Muscle layer of colon (tissue), 2 donors: ENCODE results near the gene KRT81.

Experiments used
- H3K27ac ChIP-seq: one replicate; pipeline ENCODE4 v1.7.0; 2013; ENCODE audit warnings: low read depth, mild to moderate bottlenecking, low read length, moderate library complexity
- H3K27me3 ChIP-seq, 2 donors: one replicate each; pipeline ENCODE4 v1.7.0; 2013; ENCODE audit warnings: low read length in 2 of 2, mild to moderate bottlenecking in 2 of 2; ENCODE audit not compliant: insufficient read depth in 2 of 2, control insufficient read depth in 1 of 2
- H3K36me3 ChIP-seq: one replicate; pipeline ENCODE4 v1.7.0; 2013; ENCODE audit warnings: mild to moderate bottlenecking, low read length; ENCODE audit not compliant: insufficient read depth
- H3K4me1 ChIP-seq: one replicate; pipeline ENCODE4 v1.7.0; 2013; ENCODE audit warnings: mild to moderate bottlenecking, low read length; ENCODE audit not compliant: insufficient read depth
- H3K4me3 ChIP-seq, 2 donors: one replicate each; pipeline ENCODE4 v1.7.0; 2013; ENCODE audit warnings: low read length in 2 of 2, low read depth in 1 of 2, mild to moderate bottlenecking in 1 of 2, moderate library complexity in 1 of 2
- H3K9ac ChIP-seq: one replicate; pipeline ENCODE4 v1.7.0; 2013; ENCODE audit warnings: low read length
- H3K9me3 ChIP-seq: one replicate; pipeline ENCODE4 v1.7.0; 2013; ENCODE audit warnings: mild to moderate bottlenecking, low read length
- donor health status: abdominal sarcoma.
- donor health status: Adenocarcinoma of cecum.

The KRT81 gene

GRCh38 chr12:52291267-52291935, at the start of gene KRT81:
Gene KRT81, minus strand, starts transcription at chr12:52291534. Its CDS starts 69 bp downstream, at chr12:52291465.
- H3K9ac ChIP-seq: no peak within 1 kb of the TSS
- no peaks in the 10 kb centered on the region for H3K36me3 ChIP-seq
- no peak within 1 kb of the TSS for H3K27ac ChIP-seq
- H3K27me3 ChIP-seq: no peaks in the 10 kb centered on the region
- no peaks in the 10 kb centered on the region for H3K9me3 ChIP-seq
- no peak within 1 kb of the TSS for H3K4me3 ChIP-seq
- no peaks in the 10 kb centered on the region for H3K4me1 ChIP-seq

GRCh38 chr12:52338241-52338960, 47.1 kb upstream of the KRT81 start:
- Histone ChIP-seq H3K9me3 (peaks cover 8% of the 10 kb centered on the region), H3K4me1 (no peaks in the 10 kb centered on the region), H3K27ac (no peak overlapping the region), H3K9ac (no peak overlapping the region), H3K4me3 (no peak overlapping the region), H3K36me3 (no peaks in the 10 kb centered on the region), H3K27me3 (no peaks in the 10 kb centered on the region)

- Histone ChIP-seq H3K9me3 (peaks cover 4% of the 10 kb centered on the region), H3K27ac (no peak overlapping the region), H3K36me3 (no peaks in the 10 kb centered on the region), H3K4me1 (no peaks in the 10 kb centered on the region), H3K27me3 (no peaks in the 10 kb centered on the region), H3K4me3 (no peak overlapping the region), H3K9ac (no peak overlapping the region)
These were observed 45.7 kb upstream of the KRT81 start for GRCh38 chr12:52337054-52337453.

GRCh38 chr12:52336641-52337040, 45.3 kb upstream of the KRT81 start:
- Histone ChIP-seq H3K4me1 (no peaks in the 10 kb centered on the region), H3K27ac (no peak overlapping the region), H3K36me3 (no peaks in the 10 kb centered on the region), H3K4me3 (no peak overlapping the region), H3K27me3 (no peaks in the 10 kb centered on the region), H3K9me3 (peaks cover 4% of the 10 kb centered on the region), H3K9ac (no peak overlapping the region)

- no peaks in the 10 kb centered on the region for H3K36me3 ChIP-seq
- no peak overlapping the region for H3K9ac ChIP-seq
- H3K27ac ChIP-seq: no peak overlapping the region
- H3K27me3 ChIP-seq: no peaks in the 10 kb centered on the region
- H3K9me3 ChIP-seq: peaks cover 4% of the 10 kb centered on the region
- H3K4me1 ChIP-seq: no peaks in the 10 kb centered on the region
- no peak overlapping the region for H3K4me3 ChIP-seq
These were observed 44.4 kb upstream of the KRT81 start for GRCh38 chr12:52335598-52336262.

GRCh38 chr12:52334185-52334584, 42.9 kb upstream of the KRT81 start:
- H3K9me3 ChIP-seq: peaks cover 4% of the 10 kb centered on the region
- H3K4me3 ChIP-seq: no peak overlapping the region
- no peak overlapping the region for H3K27ac ChIP-seq
- H3K27me3 ChIP-seq: no peaks in the 10 kb centered on the region
- no peak overlapping the region for H3K9ac ChIP-seq
- no peaks in the 10 kb centered on the region for H3K4me1 ChIP-seq
- no peaks in the 10 kb centered on the region for H3K36me3 ChIP-seq

GRCh38 chr12:52333321-52333720, 42.0 kb upstream of the KRT81 start:
- no peaks in the 10 kb centered on the region for H3K36me3 ChIP-seq
- no peaks in the 10 kb centered on the region for H3K4me1 ChIP-seq
- H3K9me3 ChIP-seq: peaks cover 4% of the 10 kb centered on the region
- no peak overlapping the region for H3K27ac ChIP-seq
- H3K9ac ChIP-seq: no peak overlapping the region
- no peak overlapping the region for H3K4me3 ChIP-seq
- no peaks in the 10 kb centered on the region for H3K27me3 ChIP-seq

- no peak overlapping the region for H3K9ac ChIP-seq
- H3K4me1 ChIP-seq: no peaks in the 10 kb centered on the region
- no peaks in the 10 kb centered on the region for H3K36me3 ChIP-seq
- H3K27ac ChIP-seq: no peak overlapping the region
- peaks cover 4% of the 10 kb centered on the region for H3K9me3 ChIP-seq
- no peak overlapping the region for H3K4me3 ChIP-seq
- no peaks in the 10 kb centered on the region for H3K27me3 ChIP-seq
These were observed 41.0 kb upstream of the KRT81 start for GRCh38 chr12:52332381-52332780.

GRCh38 chr12:52331833-52332232, 40.5 kb upstream of the KRT81 start:
- Histone ChIP-seq H3K4me1 (no peaks in the 10 kb centered on the region), H3K36me3 (no peaks in the 10 kb centered on the region), H3K9ac (no peak overlapping the region), H3K9me3 (peaks cover 4% of the 10 kb centered on the region), H3K27me3 (no peaks in the 10 kb centered on the region), H3K4me3 (no peak overlapping the region), H3K27ac (no peak overlapping the region)

GRCh38 chr12:52331039-52331438, 39.7 kb upstream of the KRT81 start:
- Histone ChIP-seq H3K36me3 (no peaks in the 10 kb centered on the region), H3K27me3 (no peaks in the 10 kb centered on the region), H3K9ac (no peak overlapping the region), H3K4me1 (no peaks in the 10 kb centered on the region), H3K27ac (no peak overlapping the region), H3K4me3 (no peak overlapping the region), H3K9me3 (peaks cover 4% of the 10 kb centered on the region)

GRCh38 chr12:52327830-52328500, 36.6 kb upstream of the KRT81 start:
- H3K27ac ChIP-seq: no peak overlapping the region

More at GRCh38 chr12:52327830-52328500, 36.6 kb upstream of the KRT81 start:
- Histone ChIP-seq H3K36me3 (no peaks in the 10 kb centered on the region), H3K4me3 (no peak overlapping the region), H3K4me1 (no peaks in the 10 kb centered on the region), H3K27me3 (no peaks in the 10 kb centered on the region), H3K9ac (no peak overlapping the region), H3K9me3 (no peaks in the 10 kb centered on the region)
